Natural killer cell (primary cell): Measurements from ENCODE around the gene P2RX6. TPM values are rescaled to one million over a fixed set of nuclear protein-coding genes. Genes with fewer than 3 reads are reported as not detected.

ENCODE experiments used
- ATAC-seq, 3 donors: fragments of 150-1000 bp in 2 of 3; fragments of 200-7000 bp in 1 of 3; cut with Tn5 transposase; 1 replicate in 1 of 3; 2 replicates in 2 of 3; pipeline ENCODE4 v1.10.0; 2021; ENCODE audit warnings: mild to moderate bottlenecking in 2 of 3, moderate library complexity in 2 of 3
- DNase-seq, 2 donors: peaks; one replicate each; pipeline versions ENCODE4 v3.0.0 to v3.0.0-alpha.2; 2013 to 2021; ENCODE audit warnings: mixed read lengths in 1 of 2
- H3K27ac ChIP-seq: one replicate; pipeline ENCODE4 v1.5.1; 2013; ENCODE audit warnings: mild to moderate bottlenecking, low read length
- H3K27me3 ChIP-seq: one replicate; pipeline ENCODE4 v1.6.1; 2013; ENCODE audit warnings: low read length; ENCODE audit not compliant: control insufficient read depth, insufficient read depth
- H3K36me3 ChIP-seq: one replicate; pipeline ENCODE4 v1.6.1; 2013; ENCODE audit warnings: low read length; ENCODE audit not compliant: control insufficient read depth, insufficient read depth
- H3K4me1 ChIP-seq: one replicate; pipeline ENCODE4 v1.6.1; 2013; ENCODE audit warnings: low read length; ENCODE audit not compliant: control insufficient read depth, insufficient read depth
- H3K4me3 ChIP-seq: one replicate; pipeline ENCODE4 v1.5.1; 2013; ENCODE audit warnings: low read length
- H3K9me3 ChIP-seq: one replicate; pipeline ENCODE4 v1.6.1; 2013; ENCODE audit warnings: low read length; ENCODE audit not compliant: control insufficient read depth, insufficient read depth
- H3K27ac Mint-ChIP-seq, 2 donors: one replicate each; pipeline ENCODE4 v1.8.0; 2022; ENCODE audit warnings: mild to moderate bottlenecking in 2 of 2, mixed read lengths in 2 of 2, moderate library complexity in 1 of 2
- H3K27me3 Mint-ChIP-seq, 2 donors: one replicate each; pipeline ENCODE4 v1.8.0; 2022; ENCODE audit warnings: low read depth in 2 of 2, mixed read lengths in 2 of 2
- H3K36me3 Mint-ChIP-seq: one replicate; pipeline ENCODE4 v1.8.0; 2022; ENCODE audit warnings: mixed read lengths
- H3K4me1 Mint-ChIP-seq, 2 donors: one replicate each; pipeline ENCODE4 v1.8.0; 2022; ENCODE audit warnings: mixed read lengths in 2 of 2
- H3K4me3 Mint-ChIP-seq: one replicate; pipeline ENCODE4 v1.8.0; 2022; ENCODE audit warnings: mild to moderate bottlenecking, moderate library complexity, mixed read lengths
- H3K9me3 Mint-ChIP-seq, 2 donors: one replicate each; pipeline ENCODE4 v1.8.0; 2022; ENCODE audit warnings: mixed read lengths in 2 of 2
- WGBS: methylation state at CpG from one replicate; pipeline ENCODE4 v1.1.7; 2013; ENCODE audit warnings: missing lambda C conversion rate; ENCODE audit not compliant: insufficient coverage; 5-methylcytosine and 5-hydroxymethylcytosine counted together
- intact Hi-C: fragments of 100-400 bp; cut with micrococcal nuclease; formaldehyde crosslinking; loops from one replicate; pipeline ENCODE4 v1.14.2; 2022
- total RNA-seq, 4 donors: library from RNA; stranded (reverse); fragments of 120-200 nt in 1 of 4; gene quantifications; one replicate each; pipeline versions ENCODE4 v1.2.3 to v1.2.4, GENCODE V29; 2013 to 2022
- TF ChIP-seq, protein P1 (sequence below): fragments of 200-600 bp; IDR thresholded peaks from one replicate; pipeline ENCODE4 v1.8.0; 2022; ENCODE audit warnings: antibody characterized with exemption

The P2RX6 gene
- total RNA-seq, 3 donors from 2014 or later (not counting 1 experiment from before 2014, with no cell fraction given): 0.14 to 0.93 (median 0.18) TPM

DNA sequence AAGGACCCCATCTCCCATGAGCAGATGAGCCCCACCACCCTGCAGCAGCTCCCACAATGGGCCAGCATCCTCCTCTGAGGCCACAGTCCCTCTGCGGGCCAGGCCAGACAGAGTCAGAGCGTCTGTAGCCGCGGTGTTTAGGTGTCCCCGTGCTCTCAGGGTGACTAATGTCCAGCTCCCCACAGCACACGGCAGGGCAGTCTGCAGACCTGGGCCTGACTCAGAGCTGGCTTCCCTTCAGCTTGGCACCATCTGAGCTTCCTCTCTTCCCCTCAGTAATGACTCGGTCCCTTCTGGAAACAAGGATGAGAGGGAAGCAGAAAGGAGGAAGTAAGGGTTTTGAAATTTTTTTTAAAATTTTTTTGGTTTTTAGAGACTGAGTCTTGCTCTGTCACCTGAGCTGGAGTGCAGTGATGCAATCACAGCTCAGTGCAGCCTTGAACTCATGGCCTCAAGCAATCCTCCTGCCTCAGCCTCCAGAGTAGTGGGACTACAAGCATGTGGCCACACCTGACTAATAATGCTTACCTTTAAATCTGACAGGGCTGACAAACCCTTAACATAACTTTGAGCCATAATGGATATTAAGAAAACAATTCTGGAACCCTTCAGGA lies 59.2 kb downstream of the P2RX6 start:
- H3K4me1 ChIP-seq: no peaks in the 10 kb centered on the region
- Mint-ChIP-seq H3K27me3 (no peaks in the 10 kb centered on the region), H3K9me3 (no peaks in the 10 kb centered on the region), H3K27ac (no peak overlapping the region), H3K4me3 (no peak overlapping the region), H3K36me3 (no peaks in the 10 kb centered on the region), H3K4me1 (no peaks in the 10 kb centered on the region)
- H3K36me3 ChIP-seq: no peaks in the 10 kb centered on the region
- no peak overlapping the region for H3K4me3 ChIP-seq
- H3K27me3 ChIP-seq: no peaks in the 10 kb centered on the region
- ATAC-seq: no peak
- no peak for DNase-seq
- intact Hi-C loops: no loop called here
- H3K27ac ChIP-seq: no peak overlapping the region
- TF ChIP-seq, protein P1, sequence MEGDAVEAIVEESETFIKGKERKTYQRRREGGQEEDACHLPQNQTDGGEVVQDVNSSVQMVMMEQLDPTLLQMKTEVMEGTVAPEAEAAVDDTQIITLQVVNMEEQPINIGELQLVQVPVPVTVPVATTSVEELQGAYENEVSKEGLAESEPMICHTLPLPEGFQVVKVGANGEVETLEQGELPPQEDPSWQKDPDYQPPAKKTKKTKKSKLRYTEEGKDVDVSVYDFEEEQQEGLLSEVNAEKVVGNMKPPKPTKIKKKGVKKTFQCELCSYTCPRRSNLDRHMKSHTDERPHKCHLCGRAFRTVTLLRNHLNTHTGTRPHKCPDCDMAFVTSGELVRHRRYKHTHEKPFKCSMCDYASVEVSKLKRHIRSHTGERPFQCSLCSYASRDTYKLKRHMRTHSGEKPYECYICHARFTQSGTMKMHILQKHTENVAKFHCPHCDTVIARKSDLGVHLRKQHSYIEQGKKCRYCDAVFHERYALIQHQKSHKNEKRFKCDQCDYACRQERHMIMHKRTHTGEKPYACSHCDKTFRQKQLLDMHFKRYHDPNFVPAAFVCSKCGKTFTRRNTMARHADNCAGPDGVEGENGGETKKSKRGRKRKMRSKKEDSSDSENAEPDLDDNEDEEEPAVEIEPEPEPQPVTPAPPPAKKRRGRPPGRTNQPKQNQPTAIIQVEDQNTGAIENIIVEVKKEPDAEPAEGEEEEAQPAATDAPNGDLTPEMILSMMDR: no peak
- no peaks in the 10 kb centered on the region for H3K9me3 ChIP-seq
- WGBS: 88% methylated on average over 6 of the region's 7 CpGs

DNA sequence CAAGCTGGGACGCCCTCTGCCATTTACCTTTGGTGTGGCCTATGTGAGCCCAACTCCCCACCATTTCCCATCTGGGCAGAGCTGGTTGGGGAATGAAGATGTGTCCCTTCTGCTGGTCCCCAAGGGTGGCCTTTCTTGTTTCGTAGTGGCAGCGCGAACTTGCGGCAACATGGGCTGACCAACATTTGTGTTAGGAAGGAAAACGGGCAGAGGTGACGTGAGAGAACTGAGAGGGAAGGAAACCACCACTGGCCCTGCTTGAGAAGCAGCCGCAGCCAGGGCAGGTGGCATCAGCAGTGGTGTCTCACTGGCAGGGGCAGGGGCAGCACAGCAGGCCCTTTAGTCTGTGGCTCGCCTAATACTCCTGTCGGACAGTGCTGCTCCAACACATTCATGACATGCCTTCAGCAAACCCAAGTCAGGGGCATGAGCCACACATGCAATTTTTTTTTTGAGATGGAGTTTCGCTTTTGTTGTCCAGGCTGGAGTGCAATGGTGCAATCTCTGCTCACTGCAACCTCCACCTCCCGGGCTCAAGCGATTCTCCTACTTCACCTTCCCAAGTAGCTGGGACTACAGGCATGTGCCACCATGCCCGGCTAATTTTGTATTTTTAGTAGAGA lies 60.7 kb downstream of the P2RX6 start:
- ATAC-seq (no peak), DNase-seq (no peak)
- Mint-ChIP-seq H3K36me3 (no peaks in the 10 kb centered on the region), H3K27ac (no peak overlapping the region), H3K9me3 (no peaks in the 10 kb centered on the region), H3K27me3 (no peaks in the 10 kb centered on the region), H3K4me1 (no peaks in the 10 kb centered on the region), H3K4me3 (no peak overlapping the region)
- Histone ChIP-seq H3K4me1 (no peaks in the 10 kb centered on the region), H3K36me3 (no peaks in the 10 kb centered on the region), H3K27me3 (no peaks in the 10 kb centered on the region), H3K9me3 (no peaks in the 10 kb centered on the region), H3K27ac (no peak overlapping the region), H3K4me3 (no peak overlapping the region)
- 86% methylated on average over 13 of the region's 14 CpGs for WGBS
- intact Hi-C loops: no loop called here
- TF ChIP-seq, protein P1: no peak

DNA sequence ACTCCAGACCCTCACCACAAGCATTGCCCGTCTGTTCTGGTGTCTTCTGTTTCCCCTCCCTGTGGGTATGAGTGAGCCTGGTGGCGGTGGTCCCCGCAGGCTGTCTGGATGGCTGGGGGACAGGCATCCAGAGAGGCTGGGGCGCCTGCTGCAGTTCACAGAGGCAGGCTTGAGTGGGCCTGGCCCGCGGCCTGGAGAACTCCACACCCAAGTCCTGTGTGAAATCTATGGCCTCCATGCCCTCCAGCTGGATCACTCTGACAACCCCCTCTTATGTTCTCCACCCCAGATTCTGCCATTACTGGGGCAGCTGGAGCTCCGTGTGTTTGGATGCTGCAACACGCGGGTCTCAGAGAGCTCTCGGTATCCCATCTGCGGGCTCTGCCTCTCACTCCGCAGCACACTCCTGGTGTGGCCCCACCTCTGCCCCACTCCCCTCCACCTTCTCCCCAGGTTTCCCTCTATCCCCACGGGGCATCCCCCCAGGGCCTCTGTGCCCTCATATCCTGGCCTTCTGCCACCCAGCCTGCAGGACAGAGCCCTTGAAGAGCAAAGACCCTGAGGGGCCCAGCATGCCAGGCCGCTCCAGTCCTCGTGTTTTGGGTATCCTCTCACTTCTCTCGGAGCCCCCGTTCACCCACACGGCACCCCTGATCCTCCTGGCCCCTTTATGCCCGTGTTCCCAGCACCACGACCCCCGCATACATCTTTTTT lies 62.1 kb downstream of the P2RX6 start:
- DNase-seq: no peak
- no peaks in the 10 kb centered on the region for H3K9me3 Mint-ChIP-seq
- H3K4me3 Mint-ChIP-seq: no peak overlapping the region
- H3K27me3 Mint-ChIP-seq: no peaks in the 10 kb centered on the region
- H3K4me1 ChIP-seq: no peaks in the 10 kb centered on the region
- no peaks in the 10 kb centered on the region for H3K4me1 Mint-ChIP-seq
- intact Hi-C loops: no loop called here
- H3K36me3 Mint-ChIP-seq: no peaks in the 10 kb centered on the region
- TF ChIP-seq, protein P1: no peak
- H3K27me3 ChIP-seq: no peaks in the 10 kb centered on the region
- 90% methylated on average over 21 of the region's 21 CpGs for WGBS
- H3K27ac ChIP-seq: no peak overlapping the region
- no peak for ATAC-seq
- no peak overlapping the region for H3K27ac Mint-ChIP-seq
- no peaks in the 10 kb centered on the region for H3K9me3 ChIP-seq
- H3K4me3 ChIP-seq: no peak overlapping the region
- H3K36me3 ChIP-seq: no peaks in the 10 kb centered on the region

Other genes with a start within 250 kb of the P2RX6 start
- under 1 TPM in 1 of 3 donors, not detected in 2; 0.43 TPM for gene SERPIND1, start 241.1 kb upstream of the P2RX6 start, total RNA-seq
- 100 to 1,000 TPM; 208 to 233 (median 215) TPM for gene PI4KA, start 156.4 kb upstream of the P2RX6 start, total RNA-seq
- gene SNAP29, start 156.2 kb upstream of the P2RX6 start, total RNA-seq: 10 to 100 TPM; 35.1 to 40.3 (median 36.8) TPM
- gene CRKL, start 97.8 kb upstream of the P2RX6 start, total RNA-seq: 10 to 100 TPM; 50.7 to 71.2 (median 67.4) TPM
- gene AIFM3, start 47.9 kb upstream of the P2RX6 start, total RNA-seq: 1 to 10 TPM; 1.5 to 2.3 (median 2.2) TPM
- gene LZTR1, start 32.9 kb upstream of the P2RX6 start, total RNA-seq: 10 to 100 TPM; 71.9 to 85.0 (median 82.0) TPM
- 10 to 100 TPM; 24.1 to 40.0 (median 26.8) TPM for gene THAP7, start 13.0 kb upstream of the P2RX6 start, total RNA-seq
- not detected for gene SLC7A4, start 17.4 kb downstream of the P2RX6 start, total RNA-seq
- under 1 TPM in 1 of 3 donors, not detected in 2; 0.11 TPM for gene LRRC74B, start 30.8 kb downstream of the P2RX6 start, total RNA-seq